HUES6 (cell line): Measurements from ENCODE around the gene PDCD2L.
"Not testable (repeated sequence)": the region's sequence is repeated elsewhere in the genome, so short reads cannot be mapped to it uniquely, and the experiment has no call there.

Source experiments
- H3K27ac ChIP-seq: 2 replicates; pipeline ENCODE4 v1.7.0; 2013; ENCODE audit warnings: low read depth, mild to moderate bottlenecking, low read length, inconsistent platforms
- H3K27me3 ChIP-seq: 2 replicates; pipeline ENCODE4 v1.6.1; 2013; ENCODE audit warnings: low read length; ENCODE audit not compliant: control insufficient read depth, insufficient read depth
- H3K36me3 ChIP-seq: 2 replicates; pipeline ENCODE4 v1.6.1; 2013; ENCODE audit warnings: low read length; ENCODE audit not compliant: control insufficient read depth, insufficient read depth
- H3K4me1 ChIP-seq: 2 replicates; pipeline ENCODE4 v1.6.1; 2013; ENCODE audit warnings: low read length; ENCODE audit not compliant: control insufficient read depth, insufficient read depth
- H3K4me3 ChIP-seq: 2 replicates; pipeline ENCODE4 v1.5.1; 2013; ENCODE audit warnings: low read depth, low read length
- H3K9ac ChIP-seq: one replicate; pipeline ENCODE4 v1.6.1; 2013; ENCODE audit warnings: mild to moderate bottlenecking, low read length
- H3K9me3 ChIP-seq: 2 replicates; pipeline ENCODE4 v1.6.1; 2013; ENCODE audit warnings: low read depth, low read length; ENCODE audit not compliant: control insufficient read depth, insufficient read depth

Gene PDCD2L

GRCh38 chr19:34380639-34381241 lies 23.5 kb upstream of the PDCD2L start:
- Histone ChIP-seq H3K36me3 (peaks cover 88% of the 10 kb centered on the region), H3K4me3 (no peak overlapping the region), H3K9ac (no peak overlapping the region), H3K9me3 (no peaks in the 10 kb centered on the region), H3K27ac (no peak overlapping the region), H3K4me1 (no peaks in the 10 kb centered on the region), H3K27me3 (no peaks in the 10 kb centered on the region)

DNA sequence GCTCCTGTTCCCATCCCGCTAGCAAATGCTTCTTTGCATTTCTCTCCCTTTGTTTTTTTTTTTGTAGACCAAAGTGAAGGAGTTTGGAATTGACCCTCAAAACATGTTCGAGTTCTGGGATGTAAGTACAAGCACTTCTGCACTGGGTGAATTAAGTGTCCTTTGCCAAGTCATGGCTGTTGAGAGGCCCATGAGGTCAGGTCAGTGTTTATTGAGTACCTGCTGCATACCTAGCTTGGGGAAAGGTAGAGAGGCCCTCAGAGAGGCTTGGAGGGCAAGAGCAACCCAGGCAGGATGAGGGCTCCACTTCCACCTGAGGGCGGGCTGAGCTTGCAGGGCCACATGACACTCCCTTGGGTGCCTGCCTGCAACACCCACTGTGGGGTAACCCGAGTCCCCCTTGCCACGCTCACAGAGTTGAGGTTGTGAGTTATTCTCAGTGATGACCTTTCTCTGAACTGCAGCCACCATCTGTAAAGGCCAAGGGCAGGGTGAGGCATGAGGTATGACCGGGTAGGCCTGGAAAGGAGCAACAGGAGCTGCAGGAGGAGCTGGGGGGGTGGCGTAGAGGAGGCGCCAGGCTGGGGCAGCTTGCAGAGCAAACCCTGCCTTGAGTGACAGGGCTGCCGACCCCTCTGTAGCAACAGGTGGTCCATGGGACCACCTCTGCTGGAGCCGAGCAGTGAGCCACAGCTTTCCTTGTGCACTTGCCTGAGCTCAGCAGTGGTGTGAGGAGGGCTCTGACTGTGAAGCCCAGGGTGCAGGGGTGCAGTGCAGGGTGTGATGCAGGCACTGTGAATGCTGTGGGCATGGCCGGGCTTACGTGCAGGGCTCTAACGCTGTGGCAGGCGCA lies 22.6 kb upstream of the PDCD2L start:
- Histone ChIP-seq H3K27me3 (no peaks in the 10 kb centered on the region), H3K9me3 (no peaks in the 10 kb centered on the region), H3K27ac (no peak overlapping the region), H3K4me3 (no peak overlapping the region), H3K9ac (no peak overlapping the region), H3K36me3 (peaks cover 89% of the 10 kb centered on the region), H3K4me1 (no peaks in the 10 kb centered on the region)

GRCh38 chr19:34382471-34382870 lies 21.7 kb upstream of the PDCD2L start:
- no peak overlapping the region for H3K27ac ChIP-seq
- H3K9me3 ChIP-seq, result no peaks in the 10 kb centered on the region
- H3K27me3 ChIP-seq, result no peaks in the 10 kb centered on the region
- no peak overlapping the region for H3K9ac ChIP-seq
- H3K4me1 ChIP-seq, result no peaks in the 10 kb centered on the region
- H3K36me3 ChIP-seq, result peaks cover 93% of the 10 kb centered on the region
- no peak overlapping the region for H3K4me3 ChIP-seq

DNA sequence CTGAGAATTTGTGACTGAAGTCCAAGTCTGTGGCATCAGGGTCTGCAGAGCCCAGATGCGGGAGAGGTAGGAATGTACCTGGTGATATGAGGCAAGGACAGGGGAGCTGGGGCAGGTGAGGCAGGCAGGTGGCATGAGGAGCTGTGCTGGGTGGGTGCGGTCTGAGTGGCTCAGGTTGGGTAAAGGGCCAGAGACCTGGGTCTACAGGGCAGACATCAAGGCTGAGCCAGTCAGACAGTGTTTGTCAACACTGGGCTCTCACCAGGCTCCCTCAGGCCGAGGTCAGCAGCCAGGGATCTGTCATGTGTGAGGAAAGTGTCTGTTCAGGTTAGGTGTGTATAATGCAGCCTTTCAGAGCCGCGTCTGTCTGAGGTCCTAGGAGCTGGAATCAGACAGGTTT lies 20.6 kb upstream of the PDCD2L start:
- Histone ChIP-seq H3K4me3 (no peak overlapping the region), H3K27me3 (no peaks in the 10 kb centered on the region), H3K27ac (no peak overlapping the region), H3K36me3 (peaks cover 94% of the 10 kb centered on the region), H3K4me1 (no peaks in the 10 kb centered on the region), H3K9me3 (no peaks in the 10 kb centered on the region), H3K9ac (no peak overlapping the region)

GRCh38 chr19:34386645-34387445 lies 17.4 kb upstream of the PDCD2L start:
- Histone ChIP-seq H3K4me3 (no peak overlapping the region), H3K9ac (no peak overlapping the region), H3K27ac (no peak overlapping the region), H3K27me3 (no peaks in the 10 kb centered on the region), H3K36me3 (peaks cover 95% of the 10 kb centered on the region), H3K9me3 (no peaks in the 10 kb centered on the region), H3K4me1 (no peaks in the 10 kb centered on the region)

DNA sequence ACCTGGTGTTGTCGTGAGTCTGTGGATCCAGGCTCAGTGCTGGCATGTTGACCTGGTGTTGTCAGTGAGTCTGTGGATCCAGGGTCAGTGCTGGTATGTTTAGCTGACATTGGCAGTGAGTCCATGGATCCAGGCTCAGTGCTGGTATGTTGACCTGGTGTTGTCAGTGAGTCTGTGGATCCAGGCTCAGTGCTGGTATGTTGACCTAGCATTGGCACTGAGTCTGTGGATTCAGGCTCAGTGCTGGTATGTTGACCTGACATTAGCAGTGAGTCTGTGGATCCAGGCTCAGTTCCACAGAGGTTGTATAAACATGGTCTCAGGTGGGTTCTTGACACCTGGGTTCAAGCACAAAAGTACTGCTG lies 16.8 kb upstream of the PDCD2L start:
- no peak overlapping the region for H3K9ac ChIP-seq
- no peaks in the 10 kb centered on the region for H3K4me1 ChIP-seq
- peaks cover 95% of the 10 kb centered on the region for H3K36me3 ChIP-seq
- no peak overlapping the region for H3K4me3 ChIP-seq
- no peaks in the 10 kb centered on the region for H3K9me3 ChIP-seq
- no peak overlapping the region for H3K27ac ChIP-seq
- H3K27me3 ChIP-seq, result no peaks in the 10 kb centered on the region

GRCh38 chr19:34388745-34389144 lies 15.5 kb upstream of the PDCD2L start:
- H3K27me3 ChIP-seq, H3K4me1 ChIP-seq, H3K9ac ChIP-seq, H3K9me3 ChIP-seq, H3K27ac ChIP-seq, H3K4me3 ChIP-seq: not testable (repeated sequence)
- peaks cover 95% of the 10 kb centered on the region for H3K36me3 ChIP-seq

GRCh38 chr19:34391813-34392212 lies 12.4 kb upstream of the PDCD2L start:
- Histone ChIP-seq H3K27me3 (no peaks in the 10 kb centered on the region), H3K27ac (no peak overlapping the region), H3K9me3 (no peaks in the 10 kb centered on the region), H3K36me3 (peaks cover 98% of the 10 kb centered on the region), H3K9ac (no peak overlapping the region), H3K4me3 (no peak overlapping the region), H3K4me1 (no peaks in the 10 kb centered on the region)

GRCh38 chr19:34393031-34393430 lies 11.2 kb upstream of the PDCD2L start:
- no peaks in the 10 kb centered on the region for H3K4me1 ChIP-seq
- H3K36me3 ChIP-seq, result peaks cover 95% of the 10 kb centered on the region
- no peaks in the 10 kb centered on the region for H3K9me3 ChIP-seq
- H3K4me3 ChIP-seq, result no peak overlapping the region
- H3K27ac ChIP-seq, result no peak overlapping the region
- no peaks in the 10 kb centered on the region for H3K27me3 ChIP-seq
- H3K9ac ChIP-seq, result no peak overlapping the region

DNA sequence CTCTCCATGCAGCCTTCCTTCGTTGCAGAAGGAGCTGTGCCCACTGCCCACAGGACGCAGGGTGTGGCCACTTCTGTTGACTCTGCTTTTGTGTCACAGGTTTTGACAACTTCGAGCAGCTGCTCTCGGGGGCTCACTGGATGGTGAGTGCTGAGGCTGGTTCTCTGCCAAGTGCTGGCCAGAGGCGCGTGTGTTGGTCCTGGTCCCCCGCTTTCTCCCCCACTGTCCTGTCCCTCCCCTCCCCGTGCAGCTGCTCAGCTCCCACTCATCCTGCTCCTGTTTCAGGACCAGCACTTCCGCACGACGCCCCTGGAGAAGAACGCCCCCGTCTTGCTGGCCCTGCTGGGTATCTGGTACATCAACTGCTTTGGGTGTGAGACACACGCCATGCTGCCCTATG lies 10.6 kb upstream of the PDCD2L start:
- Histone ChIP-seq H3K4me1 (no peaks in the 10 kb centered on the region), H3K36me3 (peaks cover 96% of the 10 kb centered on the region), H3K27ac (no peak overlapping the region), H3K27me3 (no peaks in the 10 kb centered on the region), H3K9me3 (no peaks in the 10 kb centered on the region), H3K9ac (no peak overlapping the region), H3K4me3 (no peak overlapping the region)

- Histone ChIP-seq H3K4me3 (no peak overlapping the region), H3K36me3 (peaks cover 75% of the 10 kb centered on the region), H3K9ac (no peak overlapping the region), H3K9me3 (no peaks in the 10 kb centered on the region), H3K4me1 (no peaks in the 10 kb centered on the region), H3K27ac (no peak overlapping the region), H3K27me3 (no peaks in the 10 kb centered on the region)
Measured at GRCh38 chr19:34397853-34398252, 6.3 kb upstream of the PDCD2L start.
